OCI-LY1 (cell line): ENCODE data around the gene C13orf46.

Source experiments
- CTCF ChIP-seq: fragments of 200-600 bp; sonication (generic), shearing (Covaris generic); IDR thresholded peaks from 2 replicates; pipeline ENCODE4 v1.5.1; 2017; ENCODE audit warnings: mild to moderate bottlenecking, antibody characterized with exemption, low read length, moderate library complexity, mixed read lengths
- EZH2 ChIP-seq: fragments of 200-600 bp; sonication (generic), shearing (Covaris generic); IDR thresholded peaks from 2 replicates; pipeline ENCODE4 v1.8.0; 2017; ENCODE audit warnings: borderline replicate concordance, mixed run types, mild to moderate bottlenecking, antibody characterized with exemption, low read length, moderate library complexity, mixed read lengths

DNA sequence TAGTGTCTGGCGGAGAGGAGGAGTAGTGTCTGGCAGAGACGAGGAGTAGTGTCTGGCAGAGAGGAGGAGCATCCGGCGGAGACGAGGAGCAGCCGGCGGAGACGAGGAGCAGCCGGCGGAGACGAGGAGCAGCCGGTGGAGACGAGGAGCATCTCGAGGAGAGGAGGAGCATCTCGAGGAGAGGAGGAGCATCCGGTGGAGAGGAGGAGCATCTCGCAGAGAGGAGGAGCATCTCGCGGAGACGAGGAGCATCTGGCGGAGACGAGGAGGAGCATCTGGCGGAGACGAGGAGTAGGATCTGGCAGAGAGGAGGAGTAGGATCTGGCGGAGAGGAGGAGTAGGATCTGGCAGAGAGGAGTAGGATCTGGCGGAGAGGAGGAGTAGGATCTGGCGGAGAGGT lies 18.2 kb downstream of the C13orf46 start:
- no peak for TF ChIP-seq CTCF
- no peak for TF ChIP-seq EZH2
